NCI-H524 treated with DMSO at 0.1 percent for 48 hours (cell line): ENCODE data around the gene MSRB3.
A peak's percentile ranks its signal among the peaks of the same experiment; 100 is the strongest.

ENCODE experiments used
- DNase-seq: peaks from one replicate; lab custom pipeline; 2025; lab: John Stamatoyannopoulos, UW

The MSRB3 gene

GRCh38 chr12:65325183-65325582 is 46.7 kb downstream of the MSRB3 start:
- DNase-seq: no peak

- DNase-seq: no peak
Measured at GRCh38 chr12:65326616-65327015, 48.1 kb downstream of the MSRB3 start.

- no peak for DNase-seq
Measured at GRCh38 chr12:65327207-65328076, 49.0 kb downstream of the MSRB3 start.

GRCh38 chr12:65329721-65330120 is 51.2 kb downstream of the MSRB3 start:
- no peak for DNase-seq

- no peak for DNase-seq
Measured at GRCh38 chr12:65330331-65330730, 51.8 kb downstream of the MSRB3 start.

GRCh38 chr12:65331456-65331855 is 53.0 kb downstream of the MSRB3 start:
- no peak for DNase-seq

GRCh38 chr12:65333649-65334048 is 55.2 kb downstream of the MSRB3 start:
- DNase-seq: no peak

- no peak for DNase-seq
Measured at GRCh38 chr12:65334521-65334920, 56.0 kb downstream of the MSRB3 start.

GRCh38 chr12:65335021-65335714 is 56.7 kb downstream of the MSRB3 start:
- DNase-seq: no peak

GRCh38 chr12:65335981-65336380 is 57.5 kb downstream of the MSRB3 start:
- DNase-seq: no peak

GRCh38 chr12:65339161-65339560 is 60.7 kb downstream of the MSRB3 start:
- no peak for DNase-seq

- no peak for DNase-seq
Measured at GRCh38 chr12:65343230-65343629, 64.7 kb downstream of the MSRB3 start.

GRCh38 chr12:65343801-65344200 is 65.3 kb downstream of the MSRB3 start:
- no peak for DNase-seq

- no peak for DNase-seq
Measured at GRCh38 chr12:65355461-65355860, 77.0 kb downstream of the MSRB3 start.

- DNase-seq: no peak
Measured at GRCh38 chr12:65362234-65363031, 84.0 kb downstream of the MSRB3 start.

GRCh38 chr12:65364046-65364445 is 85.6 kb downstream of the MSRB3 start:
- no peak for DNase-seq

GRCh38 chr12:65367396-65367795 is 88.9 kb downstream of the MSRB3 start:
- no peak for DNase-seq

GRCh38 chr12:65368055-65368454 is 89.6 kb downstream of the MSRB3 start:
- DNase-seq: no peak

GRCh38 chr12:65372574-65372973 is 94.1 kb downstream of the MSRB3 start:
- DNase-seq: no peak

GRCh38 chr12:65384240-65384639 is 105.8 kb downstream of the MSRB3 start:
- no peak for DNase-seq

- DNase-seq: no peak
Measured at GRCh38 chr12:65387396-65387795, 108.9 kb downstream of the MSRB3 start.

GRCh38 chr12:65389436-65389835 is 111.0 kb downstream of the MSRB3 start:
- peak; percentile 78 for DNase-seq

- DNase-seq: no peak
Measured at GRCh38 chr12:65391711-65392110, 113.2 kb downstream of the MSRB3 start.
